Ishikawa (cell line): Measurements from ENCODE around the gene GPC6.

Experiments used
- CEBPB ChIP-seq: IDR thresholded peaks from 2 replicates; pipeline ENCODE4 v1.6.1; 2012
- CREB1 ChIP-seq: IDR thresholded peaks from 2 replicates; pipeline ENCODE4 v1.6.1; 2012; ENCODE audit warnings: low read depth
- EGR1 ChIP-seq: IDR thresholded peaks from 2 replicates; pipeline ENCODE4 v1.6.1; 2012
- EP300 ChIP-seq: IDR thresholded peaks from 2 replicates; pipeline ENCODE4 v1.6.1; 2012; ENCODE audit warnings: borderline replicate concordance
- FOXM1 ChIP-seq: IDR thresholded peaks from 2 replicates; pipeline ENCODE4 v1.6.1; 2012; ENCODE audit warnings: low read depth, borderline replicate concordance
- NFIC ChIP-seq: IDR thresholded peaks from 2 replicates; pipeline ENCODE4 v1.6.1; 2012
- RAD21 ChIP-seq: IDR thresholded peaks from 2 replicates; pipeline ENCODE4 v1.6.1; 2012; ENCODE audit warnings: low read depth
- TAF1 ChIP-seq: IDR thresholded peaks from 2 replicates; pipeline ENCODE4 v1.6.1; 2012; ENCODE audit warnings: low read depth, mild to moderate bottlenecking
- TCF12 ChIP-seq: IDR thresholded peaks from 2 replicates; pipeline ENCODE4 v1.6.1; 2012; ENCODE audit warnings: low read depth
- TEAD4 ChIP-seq: IDR thresholded peaks from 2 replicates; pipeline ENCODE4 v1.6.1; 2012
- YY1 ChIP-seq: IDR thresholded peaks from 2 replicates; pipeline ENCODE4 v1.6.1; 2012; ENCODE audit warnings: low read depth
- ZBTB7A ChIP-seq: IDR thresholded peaks from 2 replicates; pipeline ENCODE4 v1.6.1; 2012; ENCODE audit warnings: low read depth
- TF ChIP-seq, protein P1 (sequence below): IDR thresholded peaks from 2 replicates; pipeline ENCODE4 v1.6.1; 2012
- TF ChIP-seq, protein P2 (sequence below): IDR thresholded peaks from 2 replicates; pipeline ENCODE4 v1.6.1; 2012; ENCODE audit warnings: low read depth, mild to moderate bottlenecking
- TF ChIP-seq, protein P3 (sequence below): IDR thresholded peaks from 2 replicates; pipeline ENCODE4 v1.6.1; 2012

The GPC6 gene

DNA sequence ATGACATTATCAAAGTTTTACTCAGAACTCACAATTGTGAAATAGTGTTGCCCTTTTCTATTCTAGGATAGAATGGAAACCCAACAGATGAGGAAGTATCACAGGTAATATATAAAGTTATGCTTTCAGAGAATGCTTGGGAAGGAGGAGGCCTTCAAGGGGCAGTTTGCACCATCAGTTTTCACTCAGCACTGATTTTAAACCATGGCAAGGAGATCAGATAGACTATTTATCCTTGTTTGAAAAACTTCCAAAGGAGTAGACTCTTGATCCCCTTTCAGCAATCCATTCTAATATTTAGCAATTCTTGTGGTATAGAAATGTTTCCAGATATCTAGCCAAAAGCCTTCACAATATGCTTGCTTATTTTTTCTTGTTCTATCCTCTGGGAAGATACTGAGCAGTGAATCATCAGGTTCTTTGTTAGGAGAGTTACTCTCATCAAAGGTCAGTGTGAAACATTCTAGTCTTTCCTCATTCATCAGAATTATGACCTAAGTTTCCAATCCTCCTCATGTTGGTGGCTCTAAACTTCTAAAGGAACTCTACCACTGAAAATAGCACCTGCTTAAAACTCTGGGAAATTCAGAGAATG is 3.8 kb downstream of the GPC6 start:
- TF ChIP-seq, protein P1, sequence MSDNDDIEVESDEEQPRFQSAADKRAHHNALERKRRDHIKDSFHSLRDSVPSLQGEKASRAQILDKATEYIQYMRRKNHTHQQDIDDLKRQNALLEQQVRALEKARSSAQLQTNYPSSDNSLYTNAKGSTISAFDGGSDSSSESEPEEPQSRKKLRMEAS = no peak
- TF ChIP-seq TCF12 (no peak), NFIC (no peak), FOXM1 (no peak), RAD21 (no peak), CEBPB (no peak), YY1 (no peak), EGR1 (no peak), TEAD4 (no peak), ZBTB7A (no peak), EP300 (no peak), CREB1 (no peak), TAF1 (no peak)
- TF ChIP-seq, protein P2, sequence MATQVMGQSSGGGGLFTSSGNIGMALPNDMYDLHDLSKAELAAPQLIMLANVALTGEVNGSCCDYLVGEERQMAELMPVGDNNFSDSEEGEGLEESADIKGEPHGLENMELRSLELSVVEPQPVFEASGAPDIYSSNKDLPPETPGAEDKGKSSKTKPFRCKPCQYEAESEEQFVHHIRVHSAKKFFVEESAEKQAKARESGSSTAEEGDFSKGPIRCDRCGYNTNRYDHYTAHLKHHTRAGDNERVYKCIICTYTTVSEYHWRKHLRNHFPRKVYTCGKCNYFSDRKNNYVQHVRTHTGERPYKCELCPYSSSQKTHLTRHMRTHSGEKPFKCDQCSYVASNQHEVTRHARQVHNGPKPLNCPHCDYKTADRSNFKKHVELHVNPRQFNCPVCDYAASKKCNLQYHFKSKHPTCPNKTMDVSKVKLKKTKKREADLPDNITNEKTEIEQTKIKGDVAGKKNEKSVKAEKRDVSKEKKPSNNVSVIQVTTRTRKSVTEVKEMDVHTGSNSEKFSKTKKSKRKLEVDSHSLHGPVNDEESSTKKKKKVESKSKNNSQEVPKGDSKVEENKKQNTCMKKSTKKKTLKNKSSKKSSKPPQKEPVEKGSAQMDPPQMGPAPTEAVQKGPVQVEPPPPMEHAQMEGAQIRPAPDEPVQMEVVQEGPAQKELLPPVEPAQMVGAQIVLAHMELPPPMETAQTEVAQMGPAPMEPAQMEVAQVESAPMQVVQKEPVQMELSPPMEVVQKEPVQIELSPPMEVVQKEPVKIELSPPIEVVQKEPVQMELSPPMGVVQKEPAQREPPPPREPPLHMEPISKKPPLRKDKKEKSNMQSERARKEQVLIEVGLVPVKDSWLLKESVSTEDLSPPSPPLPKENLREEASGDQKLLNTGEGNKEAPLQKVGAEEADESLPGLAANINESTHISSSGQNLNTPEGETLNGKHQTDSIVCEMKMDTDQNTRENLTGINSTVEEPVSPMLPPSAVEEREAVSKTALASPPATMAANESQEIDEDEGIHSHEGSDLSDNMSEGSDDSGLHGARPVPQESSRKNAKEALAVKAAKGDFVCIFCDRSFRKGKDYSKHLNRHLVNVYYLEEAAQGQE = no peak
- TF ChIP-seq, protein P3, sequence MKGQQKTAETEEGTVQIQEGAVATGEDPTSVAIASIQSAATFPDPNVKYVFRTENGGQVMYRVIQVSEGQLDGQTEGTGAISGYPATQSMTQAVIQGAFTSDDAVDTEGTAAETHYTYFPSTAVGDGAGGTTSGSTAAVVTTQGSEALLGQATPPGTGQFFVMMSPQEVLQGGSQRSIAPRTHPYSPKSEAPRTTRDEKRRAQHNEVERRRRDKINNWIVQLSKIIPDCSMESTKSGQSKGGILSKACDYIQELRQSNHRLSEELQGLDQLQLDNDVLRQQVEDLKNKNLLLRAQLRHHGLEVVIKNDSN = no peak

DNA sequence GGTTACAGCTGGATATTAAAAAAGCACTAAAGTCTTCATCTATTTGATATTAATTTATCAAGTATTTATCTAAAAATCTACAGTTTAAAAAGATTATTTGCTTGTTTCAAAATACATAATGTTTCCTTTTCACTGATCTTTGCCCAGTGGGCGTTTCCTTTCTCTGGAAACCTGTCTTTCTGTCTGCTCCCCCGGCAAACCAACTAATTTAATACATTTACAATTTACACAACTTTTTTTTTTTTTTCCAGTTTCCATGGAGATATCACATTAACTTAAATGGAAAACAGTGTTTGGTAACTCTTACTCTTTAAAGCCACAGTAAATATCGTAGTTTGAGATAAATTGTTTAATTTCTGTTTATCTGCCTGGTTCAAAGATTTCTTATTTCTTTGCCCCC is 5.3 kb downstream of the GPC6 start:
- TF ChIP-seq TCF12 (no peak), TAF1 (no peak), FOXM1 (no peak), ZBTB7A (no peak), EGR1 (no peak), CREB1 (no peak), RAD21 (no peak), EP300 (no peak), NFIC (no peak), CEBPB (no peak)
- TF ChIP-seq, protein P2 = no peak
- TF ChIP-seq, protein P1 = no peak
- TF ChIP-seq, protein P3 = no peak

DNA sequence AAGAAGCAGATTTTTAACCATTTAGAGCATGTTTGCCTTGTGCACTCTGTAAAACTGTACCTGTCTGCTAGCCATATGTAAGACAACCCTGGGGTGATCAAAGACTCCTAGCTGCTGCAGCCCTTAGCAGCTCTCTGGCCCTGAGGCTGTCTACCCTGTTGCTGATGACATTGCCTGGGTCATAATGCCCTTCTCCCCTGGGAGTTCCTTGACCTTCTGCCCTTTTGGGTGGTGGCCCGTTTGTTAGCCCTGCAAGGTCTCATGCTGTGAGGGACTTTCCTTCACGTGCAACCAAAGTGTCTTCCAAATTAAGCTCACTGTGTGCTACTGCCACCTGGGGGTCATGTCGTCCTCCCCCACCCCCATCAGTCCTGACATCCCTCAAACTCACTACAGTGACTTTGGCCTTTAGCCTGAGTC is 7.4 kb downstream of the GPC6 start:
- TF ChIP-seq TCF12 = no peak
- TF ChIP-seq, protein P1 = no peak
- TF ChIP-seq FOXM1 = no peak
- no peak for TF ChIP-seq EP300
- TF ChIP-seq RAD21 = no peak
- TF ChIP-seq CREB1 = no peak
- no peak for TF ChIP-seq ZBTB7A
- TF ChIP-seq, protein P3 = no peak
- TF ChIP-seq TAF1 = no peak
- no peak for TF ChIP-seq EGR1

DNA sequence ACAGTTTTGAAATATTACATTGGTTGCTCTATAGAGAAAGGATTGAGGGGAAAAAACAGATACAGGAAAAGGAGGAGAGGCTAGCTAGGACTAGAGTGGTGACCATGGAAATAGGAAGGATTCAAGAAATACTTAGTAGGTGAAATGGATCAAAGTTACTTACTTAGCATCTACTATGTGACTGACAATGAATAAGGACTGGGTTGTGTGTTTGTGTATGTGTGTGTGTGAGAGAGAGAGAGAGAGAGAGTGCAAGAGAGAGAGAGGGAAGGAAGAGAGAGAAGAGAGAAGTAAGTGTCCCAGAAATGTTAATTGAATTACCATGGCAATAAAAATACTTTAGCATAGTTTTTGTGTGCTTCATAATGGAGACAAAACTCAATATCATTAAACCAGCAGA is 7.9 kb downstream of the GPC6 start:
- no peak for TF ChIP-seq RAD21
- TF ChIP-seq TAF1 = no peak

DNA sequence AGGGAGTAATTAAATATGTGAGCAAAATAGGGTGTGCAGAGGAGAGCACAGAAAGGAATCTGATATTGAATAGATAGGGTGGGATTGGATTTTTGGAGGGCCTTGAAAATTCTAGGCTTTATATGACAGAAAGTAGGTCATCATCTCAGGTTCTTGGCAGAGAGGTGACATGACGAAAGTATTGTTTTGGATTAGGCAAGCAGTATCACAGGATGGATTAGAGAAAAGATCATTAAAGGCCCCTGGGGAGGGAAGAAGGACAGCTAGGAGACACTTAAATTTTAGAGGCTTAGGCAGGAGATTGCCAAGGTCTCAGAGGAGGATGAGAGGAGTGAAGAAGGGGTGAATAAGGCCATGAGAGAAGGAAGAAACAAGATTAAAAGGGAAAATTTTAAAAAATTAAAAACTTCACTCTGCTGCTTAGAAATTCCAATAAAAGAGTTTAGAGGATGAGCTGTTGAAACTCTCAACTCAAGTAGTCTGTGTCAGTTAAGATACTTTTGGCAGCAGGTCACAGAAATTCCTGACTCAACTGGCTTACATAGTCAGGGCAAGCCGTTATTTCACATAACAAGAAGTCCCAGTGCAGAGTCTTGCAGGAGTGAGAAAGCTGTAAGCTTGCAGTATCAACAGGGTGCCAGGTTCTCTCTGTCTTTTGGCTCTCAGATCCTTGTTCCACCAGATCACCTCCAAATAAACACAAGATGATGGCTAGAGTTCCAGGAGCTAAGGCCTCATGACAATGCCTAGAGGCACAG is 8.8 kb downstream of the GPC6 start:
- TF ChIP-seq ZBTB7A = no peak
- no peak for TF ChIP-seq RAD21
- TF ChIP-seq CEBPB = no peak
- TF ChIP-seq, protein P2 = no peak
- TF ChIP-seq, protein P1 = no peak
- TF ChIP-seq FOXM1 = no peak
- no peak for TF ChIP-seq YY1
- TF ChIP-seq, protein P3 = no peak
- TF ChIP-seq NFIC = no peak
- TF ChIP-seq EGR1 = no peak
- no peak for TF ChIP-seq TCF12
- no peak for TF ChIP-seq EP300
- TF ChIP-seq TEAD4 = no peak
- no peak for TF ChIP-seq CREB1
- TF ChIP-seq TAF1 = no peak
